CD4-positive, alpha-beta T cell treated with Interleukin-10 for 1 hour (primary cell): ENCODE results near the gene PKP1.

Source experiments
- DNase-seq: peaks from one replicate; pipeline ENCODE4 v3.0.0-alpha.2; 2020

PKP1 gene

DNA sequence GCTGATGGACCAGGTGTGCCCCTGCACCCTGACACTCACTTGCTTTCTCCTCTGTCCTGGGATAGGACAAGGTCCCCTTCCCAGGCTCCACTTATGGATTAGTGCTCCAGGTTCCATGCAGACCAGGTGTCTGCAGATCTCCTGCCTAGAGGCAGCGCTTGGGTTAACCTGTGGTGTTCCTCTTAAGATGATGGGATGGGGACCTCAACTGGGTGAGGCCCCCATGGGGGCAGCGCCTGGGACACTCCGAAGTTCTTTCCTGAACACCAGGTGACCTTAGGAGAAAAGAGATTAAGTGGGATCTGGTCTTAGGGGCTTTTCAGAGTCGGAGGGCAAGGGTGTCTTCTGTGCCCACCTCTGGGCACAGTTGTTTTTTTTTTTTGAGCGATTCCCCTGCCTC, 72.9 kb downstream of the PKP1 start:
- no peak for DNase-seq

DNA sequence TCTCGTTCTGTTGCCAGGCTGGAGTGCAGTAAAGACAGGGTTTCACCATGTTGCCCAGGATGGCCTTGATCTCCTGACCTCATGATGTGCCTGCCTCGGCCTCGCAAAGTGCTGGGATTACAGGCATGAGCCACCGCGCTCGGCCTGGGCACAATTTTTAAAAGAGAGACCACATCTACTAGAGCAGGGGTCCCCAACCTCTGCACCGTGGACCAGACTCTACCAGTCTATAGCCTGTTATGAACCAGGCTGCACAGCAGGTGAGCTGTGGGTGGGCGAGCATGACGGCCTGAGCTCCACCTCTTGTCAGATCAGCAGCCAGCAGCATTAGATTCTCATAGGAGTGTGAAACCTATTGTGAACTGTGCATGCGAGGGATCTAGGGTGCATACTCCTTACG, 73.4 kb downstream of the PKP1 start:
- DNase-seq: no peak

DNA sequence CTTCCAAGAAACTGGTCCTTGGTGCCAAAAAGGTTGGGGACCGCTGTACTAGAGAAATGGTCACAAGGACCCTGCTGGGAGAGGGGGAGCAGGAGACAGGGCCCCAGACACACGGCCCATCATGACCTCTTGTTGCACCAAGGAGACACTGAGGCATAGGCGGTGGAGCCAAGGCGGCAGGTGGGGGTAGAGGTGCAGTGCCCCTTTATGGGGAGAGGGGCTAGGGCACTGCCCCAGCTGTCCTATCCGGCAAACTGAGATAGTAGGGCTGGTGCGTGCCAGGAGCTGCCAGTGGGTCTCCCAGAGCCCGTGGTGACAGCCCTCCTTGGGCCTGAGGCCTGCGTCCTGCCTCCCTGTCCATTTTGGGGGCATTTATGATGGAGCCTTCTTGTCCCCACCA, 73.9 kb downstream of the PKP1 start:
- no peak for DNase-seq

DNA sequence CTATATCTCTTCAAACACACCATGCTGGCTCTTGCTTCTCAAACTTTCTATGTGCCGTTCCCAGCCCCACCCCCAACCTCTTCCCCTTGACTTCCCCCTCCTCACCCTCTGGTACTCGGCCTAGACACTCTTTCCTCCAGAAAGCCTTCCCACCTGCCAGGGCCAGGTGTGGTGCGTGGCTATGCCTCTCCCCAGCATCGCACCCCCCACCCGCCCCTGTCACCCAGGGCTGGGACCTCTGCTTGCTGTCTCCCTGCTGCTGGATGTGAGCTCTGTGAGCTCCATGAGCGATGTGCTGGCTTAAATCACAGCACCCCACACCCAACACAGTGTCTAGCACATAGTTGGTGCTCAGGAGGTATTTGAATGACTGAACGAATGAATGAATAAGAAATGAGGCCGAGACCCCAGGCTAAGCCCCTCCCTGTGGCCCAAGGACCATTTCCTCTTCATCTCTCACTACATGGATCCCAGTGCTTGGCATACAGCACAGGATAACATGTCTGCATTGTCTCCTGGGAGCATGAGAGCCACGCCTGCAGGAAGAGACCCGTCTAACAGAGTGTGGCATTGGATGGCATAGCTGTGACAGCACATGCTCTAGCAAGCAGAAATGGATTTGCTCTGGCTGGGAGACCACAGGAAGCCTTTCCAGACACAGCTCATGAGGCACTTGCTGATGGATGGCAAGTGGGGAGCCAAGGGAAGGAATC, 74.5 kb downstream of the PKP1 start:
- no peak for DNase-seq

DNA sequence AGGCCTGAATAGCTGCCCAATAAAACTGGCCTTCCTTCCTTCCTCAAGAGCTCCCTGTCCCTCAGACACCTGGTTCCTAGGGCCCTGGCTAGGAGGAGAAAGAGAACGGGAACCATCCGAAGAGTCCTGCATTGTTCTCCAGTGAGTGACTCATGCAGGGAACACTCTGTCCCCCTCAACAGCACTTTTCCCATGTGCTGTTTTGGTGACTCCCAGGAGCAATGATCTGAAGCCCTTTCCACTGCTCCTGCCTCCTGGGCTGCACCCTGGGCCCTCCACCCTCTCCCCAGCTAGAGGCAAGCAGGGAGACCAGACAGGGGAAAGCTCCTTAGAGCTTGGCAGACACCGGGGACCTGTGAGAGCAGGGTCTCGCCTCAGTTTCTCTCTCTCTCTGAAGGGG, 75.3 kb downstream of the PKP1 start:
- DNase-seq: no peak

DNA sequence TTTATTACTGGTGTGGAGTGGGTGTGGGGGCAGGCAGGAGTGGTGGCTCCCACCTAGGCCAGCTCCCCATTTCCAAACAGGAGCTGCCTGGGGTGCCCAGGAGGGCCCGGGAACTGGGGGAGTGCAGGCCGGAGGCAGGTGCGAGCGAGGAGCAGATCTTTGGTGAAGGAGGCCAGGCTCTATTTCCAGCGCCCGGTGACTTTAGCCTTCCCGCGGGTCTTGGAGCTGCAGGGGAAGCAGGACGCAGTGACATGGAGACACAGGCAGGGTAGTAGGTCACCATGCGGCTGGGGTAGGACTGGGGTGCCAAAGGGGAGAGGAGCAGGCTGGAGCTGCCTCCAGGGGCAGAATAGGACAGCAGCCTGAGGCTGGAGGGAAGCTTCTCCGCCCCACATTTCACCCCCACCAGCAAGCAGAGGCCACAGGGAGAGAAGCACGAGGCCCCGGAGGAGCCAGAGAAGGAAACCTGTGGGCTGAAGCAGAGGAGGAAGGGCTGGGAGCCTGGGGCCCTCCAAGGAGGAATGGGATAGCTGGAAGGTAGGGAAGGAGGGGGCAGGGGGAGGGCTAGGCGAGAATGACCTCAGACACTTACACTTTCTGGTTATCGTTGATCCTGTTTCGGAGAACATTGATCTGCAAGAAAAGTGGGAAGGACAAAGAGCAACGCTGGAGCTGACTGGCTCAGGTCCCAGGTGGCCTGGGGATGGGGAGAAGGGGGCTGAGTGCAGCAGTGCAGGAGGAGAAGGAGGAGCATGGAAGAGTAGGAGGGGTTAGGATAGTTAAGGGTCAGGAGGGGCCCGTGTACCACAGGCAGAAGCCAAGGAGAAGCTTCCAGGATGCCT, 75.9 kb downstream of the PKP1 start:
- no peak for DNase-seq

DNA sequence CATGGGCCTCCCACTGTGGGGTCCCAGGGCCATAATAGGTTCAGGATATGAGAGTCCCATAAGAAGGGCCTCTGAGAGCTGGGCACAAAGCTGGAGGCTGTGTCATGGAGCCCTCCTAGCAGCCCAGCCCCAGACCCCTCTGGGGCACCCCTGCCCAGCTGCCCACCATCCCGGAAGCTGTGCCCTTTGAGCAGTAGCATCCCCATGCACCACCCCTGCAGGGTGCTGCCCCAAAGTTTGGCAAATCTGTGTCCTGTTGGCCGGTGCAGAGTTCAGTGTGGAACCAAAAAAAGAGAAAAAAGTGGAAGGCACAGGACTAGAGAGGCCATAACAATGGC, 76.5 kb downstream of the PKP1 start:
- no peak for DNase-seq

DNA sequence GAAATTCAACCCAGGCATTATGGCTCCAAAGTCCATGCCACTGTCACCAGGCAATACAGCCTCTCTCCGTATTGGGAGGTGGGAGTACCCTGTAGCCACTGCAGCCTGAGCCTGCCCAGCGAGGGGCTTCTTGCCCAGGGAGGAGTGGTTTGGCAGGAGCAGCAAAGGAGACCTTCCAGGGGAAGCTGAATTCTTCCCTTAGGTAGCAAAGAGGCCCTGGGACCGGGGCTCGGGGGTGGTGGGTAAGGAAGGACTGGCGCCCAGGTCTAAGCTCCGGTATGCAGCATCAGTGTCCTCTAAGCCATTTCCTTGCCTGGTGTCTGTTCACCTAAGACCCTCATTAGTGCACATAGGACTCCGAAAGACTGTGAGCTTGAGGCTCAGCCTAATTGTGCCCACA, 77.2 kb downstream of the PKP1 start:
- DNase-seq: no peak

DNA sequence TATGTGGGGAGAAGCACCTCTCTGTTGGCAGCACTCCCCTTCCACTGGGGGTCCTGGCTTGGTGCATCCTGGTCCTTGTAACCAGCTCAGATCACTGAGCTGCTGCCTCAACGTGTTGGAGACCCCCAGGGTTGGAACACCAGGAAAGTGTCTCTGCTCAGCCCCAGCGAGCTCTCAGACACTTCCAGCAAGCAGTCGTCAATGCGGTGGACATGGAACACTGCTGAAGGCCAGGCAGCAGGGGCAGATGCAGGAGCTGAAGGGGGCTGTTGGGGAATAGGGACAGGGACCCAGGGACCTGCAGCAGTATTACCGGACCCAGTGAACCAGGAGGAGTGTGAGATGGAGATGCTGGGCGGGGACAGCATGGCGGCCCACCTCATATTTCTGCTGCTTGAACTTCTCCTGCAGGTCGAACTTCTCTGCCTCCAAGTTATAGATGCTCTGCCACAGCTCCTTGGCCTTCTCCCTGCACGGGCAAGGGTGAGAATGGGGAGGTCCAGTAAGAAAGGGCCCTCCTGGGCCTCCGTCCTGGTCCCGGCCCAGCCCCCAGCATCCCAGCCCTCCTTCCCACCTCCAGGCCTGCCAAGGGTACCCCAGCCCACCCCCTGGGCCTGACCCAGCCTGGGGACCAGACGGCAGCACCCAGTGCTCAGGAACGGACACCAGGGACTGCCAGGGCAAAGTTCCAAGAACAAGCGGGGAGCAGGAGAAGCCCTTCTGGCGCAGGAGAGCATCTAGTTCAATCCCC, 77.8 kb downstream of the PKP1 start:
- no peak for DNase-seq

DNA sequence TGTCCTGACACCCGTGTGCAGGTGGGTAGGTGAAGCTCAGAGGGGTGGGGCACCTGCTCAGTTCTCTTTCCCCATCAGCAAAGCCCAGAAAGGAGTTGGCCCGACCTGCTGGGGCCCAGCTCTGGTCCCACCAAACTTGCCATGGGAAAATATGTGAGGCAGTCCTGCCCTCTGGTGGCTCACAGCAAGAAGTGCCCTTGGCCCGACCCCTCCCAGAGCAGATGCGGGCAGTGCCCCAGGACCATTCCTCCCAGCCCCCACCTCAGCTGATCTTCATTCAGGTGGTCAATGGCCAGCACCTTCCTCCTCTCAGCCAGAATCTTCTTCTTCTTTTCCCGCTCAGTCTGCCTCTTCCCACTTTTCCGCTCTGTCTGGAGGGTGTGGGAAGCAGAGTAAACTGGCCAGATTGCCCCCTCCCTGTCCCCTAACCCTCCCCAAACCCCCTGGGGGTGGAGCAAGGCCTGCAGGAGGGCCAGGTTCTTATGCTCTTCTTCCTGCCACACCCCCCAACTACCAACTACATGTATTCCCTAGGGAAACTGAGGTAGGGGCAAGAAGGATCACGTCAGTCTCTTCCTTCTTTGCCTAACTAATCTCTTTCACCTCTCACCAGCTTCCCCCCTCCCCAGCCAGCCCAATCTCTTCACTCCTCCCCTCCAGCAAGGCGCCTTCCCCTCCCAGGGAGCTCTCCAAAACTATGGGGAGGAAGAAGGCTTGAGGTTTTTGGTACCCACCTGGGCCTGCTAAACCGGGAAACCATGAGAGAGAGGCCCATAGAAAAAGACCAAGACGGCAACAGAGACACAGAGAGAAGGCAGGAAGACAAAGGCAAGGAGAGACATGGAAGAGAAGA, 78.6 kb downstream of the PKP1 start:
- DNase-seq: no peak

DNA sequence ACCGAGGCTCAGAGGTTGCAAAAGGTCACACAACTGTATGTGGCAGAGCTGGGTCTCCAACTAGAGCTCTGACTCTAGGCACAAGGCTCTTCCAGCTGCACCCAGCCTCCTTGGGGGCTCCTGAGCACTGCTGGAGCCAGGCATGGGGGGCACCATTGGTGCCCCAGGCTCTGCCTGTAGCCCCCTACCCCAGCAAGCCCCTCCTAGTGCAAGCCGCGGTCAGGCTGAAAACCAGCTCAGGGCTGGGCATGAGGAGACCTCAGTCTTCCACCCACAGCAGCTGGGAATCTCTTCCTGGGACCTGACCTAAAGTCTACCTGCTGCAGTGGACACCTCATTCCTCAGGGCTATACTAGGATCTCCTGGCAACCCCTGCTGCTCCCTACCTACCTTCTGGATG, 79.6 kb downstream of the PKP1 start:
- no peak for DNase-seq

DNA sequence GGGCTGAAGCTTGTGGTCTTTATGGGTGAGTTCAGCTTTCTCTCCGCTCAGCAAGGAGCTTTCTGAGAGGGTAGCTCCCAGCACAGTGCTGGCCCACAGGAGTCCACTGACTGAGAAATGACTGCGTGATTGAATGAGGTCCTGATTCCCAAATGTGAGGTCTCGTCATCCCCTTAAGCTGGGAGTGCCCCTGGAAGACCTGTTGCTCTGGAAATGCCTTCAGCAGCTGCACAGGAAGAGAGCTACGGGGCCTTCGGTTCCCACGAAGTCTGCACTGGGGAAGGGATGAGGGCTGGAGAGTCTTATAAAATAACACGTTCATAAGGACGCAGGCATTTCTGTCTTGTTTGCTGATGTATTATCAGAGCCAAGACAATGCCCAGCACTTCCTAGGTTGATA, 80.2 kb downstream of the PKP1 start:
- DNase-seq: no peak

DNA sequence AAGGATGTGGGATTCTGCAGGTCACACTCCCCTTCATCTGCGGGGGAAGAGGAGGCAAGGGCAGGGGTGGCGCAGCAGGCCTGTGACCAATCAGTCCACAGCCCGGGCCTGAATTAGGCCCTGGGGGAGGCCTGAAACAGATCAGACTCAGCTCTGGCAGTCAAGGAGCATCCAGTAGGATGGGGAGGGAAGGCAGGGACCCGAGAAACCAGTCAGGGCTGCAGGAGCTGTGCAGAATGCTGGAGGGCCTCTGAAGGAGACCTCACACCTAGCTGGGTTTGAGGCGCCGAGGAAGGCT, 81.5 kb downstream of the PKP1 start:
- no peak for DNase-seq

DNA sequence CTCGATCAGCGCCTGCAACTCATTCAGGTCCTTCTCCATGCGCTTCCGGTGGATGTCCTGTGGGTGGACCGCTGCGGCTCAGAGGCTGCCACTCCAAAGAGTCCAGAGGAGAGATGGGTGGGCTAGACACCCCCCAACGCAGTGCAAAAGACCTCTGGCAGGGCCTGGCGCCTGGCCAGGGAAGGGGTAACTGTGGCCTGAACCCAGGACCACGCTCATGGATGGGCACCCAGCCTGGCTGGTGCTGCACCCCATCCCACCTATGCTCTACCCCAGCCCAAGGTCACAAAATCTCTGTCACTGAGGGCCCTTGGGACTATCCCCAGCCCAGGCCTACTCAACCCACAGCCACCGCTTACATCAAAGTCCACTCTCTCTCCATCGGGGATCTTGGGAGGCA, 81.9 kb downstream of the PKP1 start:
- no peak for DNase-seq

DNA sequence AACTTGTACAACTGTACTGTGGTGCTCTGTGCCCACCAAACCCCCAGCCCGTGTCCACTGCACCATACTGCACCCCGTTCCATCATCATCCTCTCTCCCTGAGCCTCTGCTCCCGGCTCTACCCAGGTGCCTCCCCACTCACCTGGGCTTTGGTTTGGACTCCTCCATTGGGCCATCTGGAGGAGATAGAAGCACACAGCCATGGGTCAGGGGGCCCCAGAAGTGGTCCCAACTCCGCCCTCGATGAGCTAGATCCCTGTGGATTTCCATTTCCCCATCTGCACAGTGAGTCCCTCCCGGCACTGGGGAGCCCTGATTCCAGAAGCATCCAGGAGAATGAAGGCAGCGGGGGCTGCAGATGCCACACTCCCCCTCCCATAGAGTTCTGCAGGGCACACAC, 83.4 kb downstream of the PKP1 start:
- no peak for DNase-seq

DNA sequence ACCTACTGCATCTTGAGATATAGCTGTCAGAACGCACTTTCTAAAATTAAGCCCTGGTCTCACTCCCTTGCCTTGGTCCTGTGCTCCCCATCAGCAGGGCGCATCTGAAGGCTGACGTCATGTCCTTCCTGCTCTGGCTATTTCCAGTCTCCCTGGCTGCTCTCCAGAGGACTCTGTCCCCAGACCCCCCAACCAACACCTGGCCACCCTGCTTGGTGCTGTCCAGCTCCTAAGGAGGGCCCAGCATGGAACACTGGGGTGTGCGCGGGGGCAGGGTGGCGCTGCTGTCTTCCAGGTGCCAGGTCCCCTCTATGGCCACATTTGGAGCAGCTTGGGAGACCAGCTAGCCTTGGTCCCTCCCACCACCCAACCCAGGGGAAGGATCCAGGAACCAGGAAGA, 85.9 kb downstream of the PKP1 start:
- no peak for DNase-seq

DNA sequence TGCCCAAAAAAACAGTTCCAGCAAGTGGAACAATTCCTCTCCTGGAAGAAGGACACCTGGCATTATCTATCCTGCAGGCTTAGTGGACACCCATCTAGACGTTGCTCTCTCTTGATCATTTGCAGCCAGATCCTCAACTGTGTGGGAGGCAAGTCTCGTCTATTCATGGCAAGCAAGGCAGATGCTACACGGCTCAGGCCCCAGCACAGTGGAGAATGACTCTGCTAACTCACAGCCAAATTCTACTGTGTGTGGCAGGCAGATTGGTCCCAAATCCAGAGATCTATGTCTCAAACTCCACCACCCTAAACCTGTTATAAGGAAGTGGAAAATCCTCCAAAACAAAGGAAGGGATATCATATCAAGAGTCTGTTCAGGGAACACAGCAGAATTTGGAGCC, 87.2 kb downstream of the PKP1 start:
- no peak for DNase-seq

DNA sequence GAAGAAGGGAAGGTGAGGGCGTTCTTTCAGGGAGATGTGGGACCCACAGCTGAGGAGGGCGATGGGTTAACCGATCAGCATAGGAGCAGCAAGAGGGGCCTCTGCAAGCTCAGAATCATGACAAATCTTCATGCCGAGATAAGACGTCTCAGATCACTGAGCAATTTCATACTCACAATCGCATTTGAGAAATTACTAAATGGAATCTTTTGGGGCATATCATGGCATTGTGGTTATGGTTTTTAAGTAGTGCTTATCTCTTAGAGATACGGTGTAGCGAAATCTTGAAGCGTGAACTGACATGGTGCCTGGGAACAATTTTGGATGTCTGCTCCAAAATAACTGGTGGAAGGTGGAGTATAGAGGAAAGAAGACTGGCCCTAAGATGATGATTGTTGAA, 88.0 kb downstream of the PKP1 start:
- no peak for DNase-seq

DNA sequence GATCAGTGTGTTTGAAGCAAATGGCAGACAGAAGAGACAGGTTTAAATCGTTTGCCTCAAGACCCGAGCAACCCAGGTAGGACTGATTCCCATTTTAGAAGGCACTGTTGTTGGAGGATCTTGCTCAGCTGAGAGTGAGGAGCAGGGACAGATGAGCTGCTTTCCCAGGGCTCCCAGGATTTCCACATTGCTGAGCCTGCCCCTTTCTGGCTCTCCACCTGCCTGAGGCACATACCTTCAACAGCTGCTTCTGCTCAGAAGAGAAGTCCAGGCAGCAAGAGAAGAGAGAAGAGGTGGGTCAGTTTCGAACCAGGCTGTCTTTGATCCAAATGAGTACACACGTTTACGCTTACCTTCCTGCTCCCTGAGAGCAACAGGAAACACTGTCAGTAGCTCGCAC, 88.5 kb downstream of the PKP1 start:
- no peak for DNase-seq

DNA sequence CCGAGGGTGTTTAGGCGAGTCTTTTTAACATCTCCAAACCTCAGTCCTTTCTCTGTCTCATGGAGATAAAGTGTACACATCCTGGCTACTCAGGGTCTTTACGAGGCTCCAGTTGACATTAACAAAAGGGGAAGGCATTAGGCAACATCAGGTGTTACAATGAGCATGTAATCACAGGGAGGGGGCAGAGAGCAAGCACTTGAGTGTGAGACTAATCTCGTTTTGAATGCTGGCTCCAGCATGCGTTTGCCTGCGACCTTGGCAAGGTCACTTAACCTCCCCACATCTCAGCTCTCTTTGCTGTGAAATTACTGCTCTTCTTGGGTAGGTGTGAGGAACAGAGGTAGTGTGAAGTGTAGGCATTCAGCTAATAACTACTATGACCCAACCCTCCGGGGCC, 91.1 kb downstream of the PKP1 start:
- no peak for DNase-seq

DNA sequence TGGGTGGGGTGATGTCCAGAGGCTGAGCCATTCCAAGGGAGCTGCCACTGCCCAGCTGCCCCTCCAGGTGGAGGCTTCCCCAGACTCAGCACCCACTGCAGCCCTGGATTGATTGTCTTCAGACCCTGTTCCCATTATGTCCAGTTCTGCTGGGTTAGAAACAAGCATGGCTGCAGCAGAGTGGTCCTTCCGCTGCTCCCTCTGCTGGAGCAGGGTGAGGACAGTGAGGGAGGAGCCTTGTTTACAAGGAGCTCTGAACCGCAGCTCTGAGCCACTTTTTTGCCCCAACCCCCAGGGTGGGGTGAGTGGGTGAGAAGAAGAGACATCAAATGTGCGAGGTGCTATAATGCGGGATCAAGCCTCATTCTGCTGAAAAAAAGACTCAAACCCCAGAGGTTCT, 91.9 kb downstream of the PKP1 start:
- no peak for DNase-seq

DNA sequence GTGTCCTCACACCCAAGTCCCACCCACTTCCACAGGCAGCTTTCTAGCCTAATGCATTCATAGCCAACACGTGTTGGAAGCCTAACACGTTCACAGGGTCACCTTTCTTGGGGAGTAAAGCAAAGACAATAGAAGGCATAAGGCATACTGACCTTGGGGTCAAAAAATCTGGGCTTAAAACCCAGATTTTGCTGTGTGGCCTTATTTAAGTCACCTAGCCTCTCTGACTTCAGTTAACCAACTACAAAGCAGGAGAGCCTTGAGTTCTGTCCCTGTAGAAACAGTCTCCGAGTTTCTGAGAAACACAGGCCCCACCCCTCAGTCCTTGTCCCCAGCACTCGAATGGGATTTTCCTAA, 92.8 kb downstream of the PKP1 start:
- no peak for DNase-seq
